Fibroblast of villous mesenchyme (primary cell): Measurements from ENCODE around the gene ZFP1. TPM values are rescaled to one million over a fixed set of nuclear protein-coding genes. Genes with fewer than 3 reads are reported as not detected.
"Not testable (repeated sequence)": the region's sequence is repeated elsewhere in the genome, so short reads cannot be mapped to it uniquely, and the experiment has no call there.

Experiments
- DNase-seq: peaks from one replicate; pipeline ENCODE4 v3.0.0-alpha.2; 2010; ENCODE audit warnings: low read depth
- H3K4me3 ChIP-seq: 2 replicates; pipeline ENCODE4 v1.5.1; 2011; ENCODE audit warnings: low read depth, mild to moderate bottlenecking, low read length
- CTCF ChIP-seq: IDR thresholded peaks from 2 replicates; pipeline ENCODE4 v1.5.1; 2012; ENCODE audit warnings: low read depth, mild to moderate bottlenecking, low read length; ENCODE audit not compliant: insufficient read depth
- total RNA-seq: library from RNA; depleted of rRNA; stranded (reverse); fragments of >200 nt; gene quantifications from 2 replicates; pipeline ENCODE4 v1.2.3, GENCODE V29; 2012

Gene ZFP1
- total RNA-seq, 1 donor: 24.2 TPM

GRCh38 chr16:75121949-75122568, 26.3 kb upstream of the ZFP1 start:
- H3K4me3 ChIP-seq: no peak overlapping the region
- TF ChIP-seq CTCF: no peak
- DNase-seq: no peak

GRCh38 chr16:75122609-75123008, 25.7 kb upstream of the ZFP1 start:
- DNase-seq: no peak
- H3K4me3 ChIP-seq: no peak overlapping the region
- no peak for TF ChIP-seq CTCF

GRCh38 chr16:75127713-75128415, 20.5 kb upstream of the ZFP1 start:
- no peak overlapping the region for H3K4me3 ChIP-seq
- TF ChIP-seq CTCF: no peak
- no peak for DNase-seq

GRCh38 chr16:75129421-75130149, 18.7 kb upstream of the ZFP1 start:
- not testable (repeated sequence) for DNase-seq, H3K4me3 ChIP-seq

GRCh38 chr16:75130150-75130771, 18.1 kb upstream of the ZFP1 start:
- DNase-seq: no peak
- H3K4me3 ChIP-seq: no peak overlapping the region
- no peak for TF ChIP-seq CTCF

GRCh38 chr16:75131081-75131480, 17.2 kb upstream of the ZFP1 start:
- DNase-seq: no peak
- no peak for TF ChIP-seq CTCF
- H3K4me3 ChIP-seq: no peak overlapping the region

- no peak for TF ChIP-seq CTCF
- no peak for DNase-seq
- H3K4me3 ChIP-seq: no peak overlapping the region
These were observed 10.1 kb upstream of the ZFP1 start for GRCh38 chr16:75138233-75138632.
